A549 (cell line): ENCODE results near the gene TRIM59.

Experiments
- CHD2 ChIP-seq: fragments of 150-350 bp; IDR thresholded peaks from 2 replicates; pipeline ENCODE4 v1.6.1; 2014; ENCODE audit warnings: low read length; ENCODE audit not compliant: partially characterized antibody
- HOXB5 ChIP-seq: fragments of 250-450 bp; sonication (Bioruptor Pico); IDR thresholded peaks from 2 replicates; pipeline ENCODE4 v1.5.0; 2020; ENCODE audit warnings: mild to moderate bottlenecking, moderate library complexity
- POLR2A ChIP-seq: IDR thresholded peaks from 2 replicates; pipeline ENCODE4 v1.6.1; 2012; ENCODE audit warnings: mild to moderate bottlenecking, low read length
- RARB ChIP-seq: fragments of 250-450 bp; sonication (Bioruptor Pico); IDR thresholded peaks from 2 replicates; pipeline ENCODE4 v1.8.0; 2021; ENCODE audit warnings: mild to moderate bottlenecking, moderate library complexity
- TF ChIP-seq, protein P1 (sequence below): fragments of >200 bp; sonication (Bioruptor Twin); formaldehyde crosslinking; IDR thresholded peaks from 3 replicates; pipeline ENCODE4 v1.5.1; 2016

DNA sequence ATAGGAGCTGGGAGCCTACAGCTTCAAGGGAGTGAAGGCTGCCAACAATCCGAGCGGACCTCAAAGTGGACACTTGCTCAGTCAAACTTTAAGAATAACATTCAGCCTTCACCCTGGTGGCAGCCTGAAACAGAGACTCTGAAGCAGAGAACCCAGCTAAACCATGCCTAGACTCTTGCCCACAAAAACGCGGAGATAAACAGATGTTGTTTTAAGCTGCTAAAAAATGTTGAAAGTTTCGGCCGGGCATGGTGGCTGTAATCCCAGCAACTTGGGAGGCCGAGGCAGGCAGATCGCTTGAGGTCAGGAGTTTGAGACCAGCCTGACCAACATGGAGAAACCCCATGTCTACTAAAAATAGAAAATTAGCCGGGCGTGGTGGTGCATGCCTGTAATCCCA, 29.8 kb upstream of the TRIM59 start:
- TF ChIP-seq POLR2A (no peak), RARB (no peak), CHD2 (no peak), HOXB5 (no peak)
- TF ChIP-seq, protein P1, sequence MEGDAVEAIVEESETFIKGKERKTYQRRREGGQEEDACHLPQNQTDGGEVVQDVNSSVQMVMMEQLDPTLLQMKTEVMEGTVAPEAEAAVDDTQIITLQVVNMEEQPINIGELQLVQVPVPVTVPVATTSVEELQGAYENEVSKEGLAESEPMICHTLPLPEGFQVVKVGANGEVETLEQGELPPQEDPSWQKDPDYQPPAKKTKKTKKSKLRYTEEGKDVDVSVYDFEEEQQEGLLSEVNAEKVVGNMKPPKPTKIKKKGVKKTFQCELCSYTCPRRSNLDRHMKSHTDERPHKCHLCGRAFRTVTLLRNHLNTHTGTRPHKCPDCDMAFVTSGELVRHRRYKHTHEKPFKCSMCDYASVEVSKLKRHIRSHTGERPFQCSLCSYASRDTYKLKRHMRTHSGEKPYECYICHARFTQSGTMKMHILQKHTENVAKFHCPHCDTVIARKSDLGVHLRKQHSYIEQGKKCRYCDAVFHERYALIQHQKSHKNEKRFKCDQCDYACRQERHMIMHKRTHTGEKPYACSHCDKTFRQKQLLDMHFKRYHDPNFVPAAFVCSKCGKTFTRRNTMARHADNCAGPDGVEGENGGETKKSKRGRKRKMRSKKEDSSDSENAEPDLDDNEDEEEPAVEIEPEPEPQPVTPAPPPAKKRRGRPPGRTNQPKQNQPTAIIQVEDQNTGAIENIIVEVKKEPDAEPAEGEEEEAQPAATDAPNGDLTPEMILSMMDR: no peak
